GM21447 (cell line): ENCODE data around the gene SOHLH1.

Source experiments
- ATAC-seq: cut with Tn5 transposase; IDR thresholded peaks from one replicate; pipeline ENCODE4 v1.9.1; 2021; ENCODE audit not compliant: unreplicated experiment

Gene SOHLH1

GRCh38 chr9:135699440-135699839 lies at the start of gene SOHLH1:
Gene SOHLH1, minus strand, starts transcription at chr9:135699481. Its CDS starts 14 bp downstream, at chr9:135699467.
- ATAC-seq: no peak

GRCh38 chr9:135748676-135749075 lies 49.4 kb upstream of the SOHLH1 start:
- no peak for ATAC-seq

- ATAC-seq: no peak
Observed at GRCh38 chr9:135747311-135747710, 48.0 kb upstream of the SOHLH1 start.

GRCh38 chr9:135746565-135746964 lies 47.3 kb upstream of the SOHLH1 start:
- no peak for ATAC-seq

GRCh38 chr9:135745686-135746324 lies 46.5 kb upstream of the SOHLH1 start:
- ATAC-seq: no peak

GRCh38 chr9:135745189-135745588 lies 45.9 kb upstream of the SOHLH1 start:
- ATAC-seq: no peak

- no peak for ATAC-seq
Observed at GRCh38 chr9:135744333-135745070, 45.2 kb upstream of the SOHLH1 start.

GRCh38 chr9:135743546-135744332 lies 44.5 kb upstream of the SOHLH1 start:
- no peak for ATAC-seq

GRCh38 chr9:135743021-135743420 lies 43.7 kb upstream of the SOHLH1 start:
- ATAC-seq: no peak

GRCh38 chr9:135741276-135742219 lies 42.3 kb upstream of the SOHLH1 start:
- ATAC-seq: no peak

GRCh38 chr9:135739271-135740220 lies 40.3 kb upstream of the SOHLH1 start:
- no peak for ATAC-seq

- ATAC-seq: no peak
Observed at GRCh38 chr9:135737840-135738521, 38.7 kb upstream of the SOHLH1 start.

GRCh38 chr9:135736979-135737839 lies 37.9 kb upstream of the SOHLH1 start:
- ATAC-seq: no peak

GRCh38 chr9:135736272-135736978 lies 37.1 kb upstream of the SOHLH1 start:
- no peak for ATAC-seq

GRCh38 chr9:135734616-135735144 lies 35.4 kb upstream of the SOHLH1 start:
- no peak for ATAC-seq

GRCh38 chr9:135732569-135733257 lies 33.4 kb upstream of the SOHLH1 start:
- ATAC-seq: no peak

- no peak for ATAC-seq
Observed at GRCh38 chr9:135731454-135731853, 32.2 kb upstream of the SOHLH1 start.
